Type B pancreatic cell (in vitro differentiated cells): ENCODE results near the gene LHCGR. TPM values are rescaled to one million over a fixed set of nuclear protein-coding genes. Genes with fewer than 3 reads are reported as not detected.

Source experiments
- DNase-seq: peaks from one replicate; pipeline ENCODE4 v3.0.0; 2021; ENCODE audit warnings: mixed read lengths; ENCODE audit not compliant: unreplicated experiment; ENCODE audit errors: extremely low spot score
- H3K27ac Mint-ChIP-seq: 2 replicates; pipeline ENCODE4 v1.8.0; 2021; ENCODE audit warnings: mild to moderate bottlenecking, mixed read lengths
- H3K27me3 Mint-ChIP-seq: 2 replicates; pipeline ENCODE4 v1.8.0; 2021; ENCODE audit warnings: mixed read lengths
- H3K36me3 Mint-ChIP-seq: 2 replicates; pipeline ENCODE4 v1.8.0; 2021; ENCODE audit warnings: mixed read lengths
- H3K4me1 Mint-ChIP-seq: one replicate; pipeline ENCODE4 v1.8.0; 2021; ENCODE audit warnings: mixed read lengths; ENCODE audit not compliant: unreplicated experiment
- H3K4me3 Mint-ChIP-seq: 2 replicates; pipeline ENCODE4 v1.8.0; 2021; ENCODE audit warnings: mild to moderate bottlenecking, mixed read lengths
- H3K9me3 Mint-ChIP-seq: 2 replicates; pipeline ENCODE4 v1.8.0; 2021; ENCODE audit warnings: mixed read lengths
- CTCF ChIP-seq: fragments of 200-600 bp; sonication (generic); conservative IDR thresholded peaks from 2 replicates; pipeline ENCODE4 v1.5.0; 2021; ENCODE audit warnings: antibody characterized with exemption, mild to moderate bottlenecking
- total RNA-seq: library from RNA; stranded (reverse); gene quantifications from 2 replicates; pipeline ENCODE4 v1.2.1, GENCODE V29; 2021; ENCODE audit warnings: low replicate concordance

Gene LHCGR
- total RNA-seq, 1 donor from 2014 or later: 0.92 TPM

- Mint-ChIP-seq H3K27me3 (no peaks in the 10 kb centered on the region), H3K4me1 (peaks cover 15% of the 10 kb centered on the region), H3K9me3 (no peaks in the 10 kb centered on the region), H3K36me3 (no peaks in the 10 kb centered on the region), H3K4me3 (no peak overlapping the region), H3K27ac (no peak overlapping the region)
- no peak for DNase-seq
- no peak for TF ChIP-seq CTCF
These were observed 58.6 kb downstream of the LHCGR start for GRCh38 chr2:48696881-48697280.

- Mint-ChIP-seq H3K4me3 (no peak overlapping the region), H3K4me1 (peaks cover 15% of the 10 kb centered on the region), H3K27me3 (no peaks in the 10 kb centered on the region), H3K27ac (no peak overlapping the region), H3K36me3 (no peaks in the 10 kb centered on the region), H3K9me3 (no peaks in the 10 kb centered on the region)
- DNase-seq: no peak
- TF ChIP-seq CTCF: no peak
These were observed 59.5 kb downstream of the LHCGR start for GRCh38 chr2:48695991-48696390.

GRCh38 chr2:48694149-48694548, 61.4 kb downstream of the LHCGR start:
- Mint-ChIP-seq H3K27me3 (no peaks in the 10 kb centered on the region), H3K4me3 (no peak overlapping the region), H3K9me3 (no peaks in the 10 kb centered on the region), H3K4me1 (peaks cover 15% of the 10 kb centered on the region), H3K36me3 (no peaks in the 10 kb centered on the region), H3K27ac (peak overlapping the region; percentile 35)
- no peak for DNase-seq
- no peak for TF ChIP-seq CTCF

GRCh38 chr2:48693645-48694044, 61.9 kb downstream of the LHCGR start:
- H3K27me3 Mint-ChIP-seq: no peaks in the 10 kb centered on the region
- H3K4me1 Mint-ChIP-seq: peaks cover 15% of the 10 kb centered on the region
- no peak for TF ChIP-seq CTCF
- H3K27ac Mint-ChIP-seq: no peak overlapping the region
- no peaks in the 10 kb centered on the region for H3K9me3 Mint-ChIP-seq
- DNase-seq: no peak
- H3K36me3 Mint-ChIP-seq: no peaks in the 10 kb centered on the region
- no peak overlapping the region for H3K4me3 Mint-ChIP-seq

GRCh38 chr2:48693066-48693465, 62.5 kb downstream of the LHCGR start:
- Mint-ChIP-seq H3K4me1 (peaks cover 15% of the 10 kb centered on the region), H3K9me3 (no peaks in the 10 kb centered on the region), H3K27me3 (no peaks in the 10 kb centered on the region), H3K27ac (peak overlapping the region; percentile 2), H3K4me3 (no peak overlapping the region), H3K36me3 (no peaks in the 10 kb centered on the region)
- no peak for TF ChIP-seq CTCF
- no peak for DNase-seq
